G401 (cell line): ENCODE results near the gene PPP1R37. TPM values are rescaled to one million over a fixed set of nuclear protein-coding genes. Genes with fewer than 3 reads are reported as not detected.

ENCODE experiments used
- DNase-seq: peaks from one replicate; pipeline ENCODE4 v3.0.0-alpha.2; 2015; ENCODE audit warnings: low spot score
- in situ Hi-C: cut with HindIII; loops from 2 replicates; pipeline ENCODE4 v1.10.0; 2016; ENCODE audit warnings: low sequenced_read_pairs, mixed read lengths
- total RNA-seq: library from RNA; depleted of rRNA; stranded (reverse); fragments of >200 nt; shearing (Covaris generic); gene quantifications from 2 replicates; pipeline ENCODE4 v1.2.3, GENCODE V29; 2014

Gene PPP1R37
- total RNA-seq, 1 experiment from 2014 or later = 42.6 TPM

- in situ Hi-C loops = no loop called here
- DNase-seq = peak; percentile 99
Measured at GRCh38 chr19:45091031-45091923, 1.7 kb upstream of the PPP1R37 start.

GRCh38 chr19:45094137-45094536 is 1.2 kb downstream of the PPP1R37 start:
- in situ Hi-C loops = no loop called here

GRCh38 chr19:45094707-45095106 is 1.7 kb downstream of the PPP1R37 start:
- no peak for DNase-seq
- in situ Hi-C loops = no loop called here

More at GRCh38 chr19:45094137-45094536, 1.2 kb downstream of the PPP1R37 start:
- no peak for DNase-seq

GRCh38 chr19:45095496-45096413 is 2.8 kb downstream of the PPP1R37 start:
- in situ Hi-C loops = no loop called here
- DNase-seq = no peak

- in situ Hi-C loops = no loop called here
- DNase-seq = no peak
Measured at GRCh38 chr19:45096700-45097099, 3.7 kb downstream of the PPP1R37 start.

- no peak for DNase-seq
- in situ Hi-C loops = no loop called here
Measured at GRCh38 chr19:45097450-45097775, 4.4 kb downstream of the PPP1R37 start.

- in situ Hi-C loops = no loop called here
- DNase-seq = no peak
Measured at GRCh38 chr19:45097776-45098520, 5.0 kb downstream of the PPP1R37 start.

- in situ Hi-C loops = no loop called here
- peak; percentile 87 for DNase-seq
Measured at GRCh38 chr19:45098521-45099466, 5.8 kb downstream of the PPP1R37 start.

GRCh38 chr19:45099467-45100191 is 6.7 kb downstream of the PPP1R37 start:
- DNase-seq = peak; percentile 82

GRCh38 chr19:45100201-45100600 is 7.2 kb downstream of the PPP1R37 start:
- no peak for DNase-seq
- in situ Hi-C loops = no loop called here

More at GRCh38 chr19:45099467-45100191, 6.7 kb downstream of the PPP1R37 start:
- in situ Hi-C loops = no loop called here

GRCh38 chr19:45100846-45101252 is 7.9 kb downstream of the PPP1R37 start:
- no peak for DNase-seq
- in situ Hi-C loops = no loop called here

- no peak for DNase-seq
- in situ Hi-C loops = no loop called here
Measured at GRCh38 chr19:45101806-45102205, 8.8 kb downstream of the PPP1R37 start.

GRCh38 chr19:45102481-45102880 is 9.5 kb downstream of the PPP1R37 start:
- no peak for DNase-seq
- in situ Hi-C loops = no loop called here

GRCh38 chr19:45103156-45103507 is 10.2 kb downstream of the PPP1R37 start:
- DNase-seq = peak; percentile 58
- in situ Hi-C loops = no loop called here

- in situ Hi-C loops = no loop called here
- peak; percentile 55 for DNase-seq
Measured at GRCh38 chr19:45103508-45104319, 10.7 kb downstream of the PPP1R37 start.

GRCh38 chr19:45104658-45105349 is 11.8 kb downstream of the PPP1R37 start:
- peak; percentile 57 for DNase-seq
- in situ Hi-C loops = no loop called here
